ENCODE data around the gene GAS5. TPM values are rescaled to one million over a fixed set of nuclear protein-coding genes. Genes with fewer than 3 reads are reported as not detected.

The GAS5 gene
- total RNA-seq = 100 to 1,000 TPM; 162 to 223 TPM

- peak within 1 kb of the TSS; percentile 79 to 97 for H3K4me3 ChIP-seq
- peaks cover 10% of the 10 kb centered on the region for H3K4me1 ChIP-seq (replicated peaks)
- DNase-seq (ENCODE audit: low spot score) = peak; percentile 100
- H3K36me3 ChIP-seq = no peaks in the 10 kb centered on the region
- peak within 1 kb of the TSS; percentile 98 to 99 for H3K27ac ChIP-seq
- intact Hi-C loops (cut with DNase I) = no loop called here
- 1% methylated on average over 30 of the region's 30 CpGs for WGBS
- H3K27me3 ChIP-seq (replicated peaks; ENCODE audit: insufficient read depth) = no peaks in the 10 kb centered on the region
- no peaks in the 10 kb centered on the region for H3K9me3 ChIP-seq
- TF ChIP-seq POLR2AphosphoS5 (IDR thresholded peaks at IDR 0.05) = peak; percentile 99
- TF ChIP-seq POLR2A (IDR thresholded peaks at IDR 0.05) = peak; percentile 98
- peak in 1 of 4 experiments; percentile 31 for TF ChIP-seq CTCF (IDR thresholded peaks at IDR 0.05)
Measured at GRCh38 chr1:173867753-173868265, at the start of gene GAS5. Gene GAS5 (minus strand): TSS chr1:173867989.

GRCh38 chr1:173917149-173917548 lies 49.4 kb upstream of the GAS5 start, which contains the start of gene SERPINC1:
Gene SERPINC1 (minus strand): TSS chr1:173917327. CDS start chr1:173917259, 68 bp downstream.
- Histone ChIP-seq H3K9me3 (no peaks in the 10 kb centered on the region), H3K27ac (no peak within 1 kb of the TSS), H3K4me3 (no peak within 1 kb of the TSS), H3K4me1 (replicated peaks) (no peaks in the 10 kb centered on the region), H3K36me3 (no peaks in the 10 kb centered on the region), H3K27me3 (replicated peaks; ENCODE audit: insufficient read depth) (no peaks in the 10 kb centered on the region)
- no peak for DNase-seq (ENCODE audit: low spot score)
- 90% methylated on average over 3 of the region's 3 CpGs for WGBS
- TF ChIP-seq POLR2AphosphoS5 (IDR thresholded peaks at IDR 0.05) (no peak), CTCF (IDR thresholded peaks at IDR 0.05) (no peak), POLR2A (IDR thresholded peaks at IDR 0.05) (no peak)
- intact Hi-C loops (cut with DNase I) = no loop called here

GRCh38 chr1:173916667-173917066 lies 48.9 kb upstream of the GAS5 start:
- no peak for DNase-seq (ENCODE audit: low spot score)
- TF ChIP-seq POLR2AphosphoS5 (IDR thresholded peaks at IDR 0.05) (no peak), CTCF (IDR thresholded peaks at IDR 0.05) (no peak), POLR2A (IDR thresholded peaks at IDR 0.05) (no peak)
- Histone ChIP-seq H3K36me3 (no peaks in the 10 kb centered on the region), H3K4me1 (replicated peaks) (no peaks in the 10 kb centered on the region), H3K27ac (no peak overlapping the region), H3K9me3 (no peaks in the 10 kb centered on the region), H3K27me3 (replicated peaks; ENCODE audit: insufficient read depth) (no peaks in the 10 kb centered on the region), H3K4me3 (no peak overlapping the region)
- intact Hi-C loops (cut with DNase I) = no loop called here
- WGBS = 90% methylated on average over 4 of the region's 4 CpGs

- 62% methylated on average over 2 of the region's 2 CpGs for WGBS
- Histone ChIP-seq H3K9me3 (no peaks in the 10 kb centered on the region), H3K4me1 (replicated peaks) (no peaks in the 10 kb centered on the region), H3K4me3 (no peak overlapping the region), H3K27ac (no peak overlapping the region), H3K27me3 (replicated peaks; ENCODE audit: insufficient read depth) (no peaks in the 10 kb centered on the region), H3K36me3 (no peaks in the 10 kb centered on the region)
- no peak for DNase-seq (ENCODE audit: low spot score)
- TF ChIP-seq CTCF (IDR thresholded peaks at IDR 0.05) (no peak), POLR2A (IDR thresholded peaks at IDR 0.05) (no peak), POLR2AphosphoS5 (IDR thresholded peaks at IDR 0.05) (no peak)
- intact Hi-C loops (cut with DNase I) = no loop called here
Measured at GRCh38 chr1:173915596-173915995, 47.8 kb upstream of the GAS5 start.

- Histone ChIP-seq H3K4me3 (no peak overlapping the region), H3K27me3 (replicated peaks; ENCODE audit: insufficient read depth) (no peaks in the 10 kb centered on the region), H3K4me1 (replicated peaks) (no peaks in the 10 kb centered on the region), H3K27ac (no peak overlapping the region), H3K36me3 (no peaks in the 10 kb centered on the region), H3K9me3 (no peaks in the 10 kb centered on the region)
- no peak for TF ChIP-seq POLR2A (IDR thresholded peaks at IDR 0.05)
- TF ChIP-seq CTCF (IDR thresholded peaks at IDR 0.05) = no peak
- no peak for TF ChIP-seq POLR2AphosphoS5 (IDR thresholded peaks at IDR 0.05)
- intact Hi-C loops (cut with DNase I) = no loop called here
- 93% methylated on average over 13 of the region's 13 CpGs for WGBS
- no peak for DNase-seq (ENCODE audit: low spot score)
Measured at GRCh38 chr1:173914366-173914871, 46.6 kb upstream of the GAS5 start.

All from prostate gland (tissue), 2 donors.